Kidney (tissue), 14 donors: ENCODE results near the gene AKAP13. TPM values are rescaled to one million over a fixed set of nuclear protein-coding genes. Genes with fewer than 3 reads are reported as not detected.
A peak's percentile ranks its signal among the peaks of the same experiment; 100 is the strongest.

Experiments
- DNase-seq, 5 donors: peaks; one replicate each; pipeline ENCODE4 v3.0.0-alpha.2; 2013 to 2020
- FAIRE-seq: peaks from 2 replicates; lab custom pipeline; 2012; peaks lifted over from hg19 to GRCh38; lab: Jason Lieb, UNC
- H3K27ac ChIP-seq, 2 donors: one replicate each; pipeline ENCODE4 v1.7.0; 2013; ENCODE audit warnings: low read depth in 2 of 2, low read length in 2 of 2, inconsistent platforms in 1 of 2
- H3K27me3 ChIP-seq: one replicate; pipeline ENCODE4 v1.7.1; 2013; ENCODE audit warnings: low read length, inconsistent platforms; ENCODE audit not compliant: control insufficient read depth, insufficient read depth
- H3K36me3 ChIP-seq, 3 donors: one replicate each; pipeline versions ENCODE4 v1.7.0 to v1.7.1; 2013; ENCODE audit warnings: low read length in 3 of 3, control low read depth in 1 of 3, inconsistent platforms in 1 of 3; ENCODE audit not compliant: insufficient read depth in 3 of 3, control insufficient read depth in 2 of 3
- H3K4me1 ChIP-seq, 3 donors: one replicate each; pipeline versions ENCODE4 v1.7.0 to v1.7.1; 2013; ENCODE audit warnings: low read length in 3 of 3, inconsistent platforms in 1 of 3, low read depth in 1 of 3; ENCODE audit not compliant: control insufficient read depth in 2 of 3, insufficient read depth in 2 of 3
- H3K4me3 ChIP-seq, 3 donors: one replicate each; pipeline versions ENCODE4 v1.7.0 to v1.8.1; 2013; ENCODE audit warnings: low read length in 3 of 3, control low read depth in 1 of 3, inconsistent platforms in 1 of 3
- H3K9ac ChIP-seq, 3 donors: one replicate each; pipeline versions ENCODE4 v1.7.0 to v1.7.1; 2013; ENCODE audit warnings: low read length in 3 of 3, control low read depth in 1 of 3, inconsistent platforms in 1 of 3
- H3K9me3 ChIP-seq, 3 donors: one replicate each; pipeline versions ENCODE4 v1.7.0 to v1.7.1; 2013; ENCODE audit warnings: low read length in 3 of 3, control low read depth in 1 of 3, inconsistent platforms in 1 of 3; ENCODE audit not compliant: control insufficient read depth in 2 of 3, insufficient read depth in 1 of 3
- CTCF ChIP-seq: IDR thresholded peaks from 3 replicates; pipeline ENCODE4 v1.5.1; 2012; ENCODE audit warnings: mild to moderate bottlenecking, moderate library complexity, borderline replicate concordance; ENCODE audit not compliant: insufficient read depth; ENCODE audit errors: extremely low read depth
- intact Hi-C: fragments of 100-400 bp; cut with DNase I; formaldehyde crosslinking; loops from one replicate; pipeline ENCODE4 v1.11.1; 2022
- polyA plus RNA-seq: library from polyadenylated mRNA; stranded (reverse); fragments of 350-450 nt; fragmentation: Illumina TruSeq; extraction: RNeasy Lipid Tissue Mini Kit (QIAGEN cat#74804); gene quantifications from one replicate; pipeline ENCODE4 v1.2.3, GENCODE V29; 2014; ENCODE audit warnings: low read depth, low replicate concordance; ENCODE audit not compliant: insufficient read depth
- total RNA-seq: library from RNA; stranded (reverse); fragmentation: NEBNext Ultra II Directional; extraction: Animal tissue kit (Norgen Biotek cat#: 25700); gene quantifications from one replicate; pipeline ENCODE4 v1.2.1, GENCODE V29; 2021
- donor health status: control.
- donor health status: control.
- donor health status: control.
- donor health status: control.
- donor health status: control.
- donor health status: DM: yes; HTN: yes; CAD: no.
- donor health status: Normal renal cell carcinoma (clear cell type).

AKAP13 gene
- total and polyA plus RNA-seq, 2 donors from 2014 or later: 18.8 to 174 TPM

- no peak for FAIRE-seq
- Histone ChIP-seq H3K4me3 (no peak overlapping the region), H3K9ac (no peak overlapping the region), H3K4me1 (peaks cover 6 to 46% (median 41%) of the 10 kb centered on the region in 3 donors), H3K27ac (no peak overlapping the region), H3K36me3 (no peaks in the 10 kb centered on the region), H3K27me3 (no peaks in the 10 kb centered on the region), H3K9me3 (no peaks in the 10 kb centered on the region)
- intact Hi-C loops: no loop called here
- peak in 3 of 5 donors; percentile 59 to 74 (median 73) for DNase-seq
- TF ChIP-seq CTCF: no peak
Observed at GRCh38 chr15:85766001-85766831, 385.8 kb downstream of the AKAP13 start.

- H3K4me1 ChIP-seq: peaks cover 6 to 57% (median 42%) of the 10 kb centered on the region in 3 donors
- H3K4me3 ChIP-seq: no peak overlapping the region
- H3K36me3 ChIP-seq: no peaks in the 10 kb centered on the region
- TF ChIP-seq CTCF: no peak
- DNase-seq: no peak
- no peaks in the 10 kb centered on the region for H3K27me3 ChIP-seq
- no peak for FAIRE-seq
- no peak overlapping the region for H3K9ac ChIP-seq
- intact Hi-C loops: no loop called here
- no peaks in the 10 kb centered on the region for H3K9me3 ChIP-seq
- peak overlapping the region in 1 of 2 donors; percentile 7 for H3K27ac ChIP-seq
Observed at GRCh38 chr15:85767785-85768529, 387.6 kb downstream of the AKAP13 start.

- intact Hi-C loops: no loop called here
- H3K9ac ChIP-seq: no peak overlapping the region
- no peaks in the 10 kb centered on the region for H3K9me3 ChIP-seq
- no peak for TF ChIP-seq CTCF
- no peaks in the 10 kb centered on the region for H3K27me3 ChIP-seq
- FAIRE-seq: no peak
- H3K27ac ChIP-seq: no peak overlapping the region
- no peak overlapping the region for H3K4me3 ChIP-seq
- H3K4me1 ChIP-seq: peaks cover 6 to 59% (median 35%) of the 10 kb centered on the region in 3 donors
- no peak for DNase-seq
- no peaks in the 10 kb centered on the region for H3K36me3 ChIP-seq
Observed at GRCh38 chr15:85768595-85769168, 388.3 kb downstream of the AKAP13 start.
